Measurements from ENCODE around the gene GDF2. TPM values are rescaled to one million over a fixed set of nuclear protein-coding genes. Genes with fewer than 3 reads are reported as not detected.

The GDF2 gene
- total RNA-seq, 2 donors from 2014 or later = not detected

GRCh38 chr10:47278720-47279119 lies 43.5 kb upstream of the GDF2 start:
- no peaks in the 10 kb centered on the region for H3K4me1 ChIP-seq
- no peak for DNase-seq
- no peak overlapping the region for H3K9ac ChIP-seq (ENCODE audit: low read depth in 2 of 2, low read length in 2 of 2)
- H3K27me3 ChIP-seq = no peaks in the 10 kb centered on the region
- H3K27ac ChIP-seq = no peak overlapping the region
- no peak overlapping the region for H3K4me3 ChIP-seq
- TF ChIP-seq CTCF (IDR thresholded peaks at IDR 0.05) = no peak
- intact Hi-C loops (cut with DNase I) = no loop called here
- H3K9me3 ChIP-seq = no peaks in the 10 kb centered on the region
- no peaks in the 10 kb centered on the region for H3K36me3 ChIP-seq

GRCh38 chr10:47279276-47279675 lies 43.0 kb upstream of the GDF2 start:
- Histone ChIP-seq H3K27me3 (no peaks in the 10 kb centered on the region), H3K9ac (ENCODE audit: low read depth in 2 of 2, low read length in 2 of 2) (no peak overlapping the region), H3K36me3 (no peaks in the 10 kb centered on the region), H3K4me3 (no peak overlapping the region), H3K27ac (no peak overlapping the region), H3K4me1 (no peaks in the 10 kb centered on the region), H3K9me3 (no peaks in the 10 kb centered on the region)
- TF ChIP-seq CTCF (IDR thresholded peaks at IDR 0.05) = no peak
- no peak for DNase-seq
- intact Hi-C loops (cut with DNase I) = no loop called here

GRCh38 chr10:47282005-47282656 lies 40.1 kb upstream of the GDF2 start:
- no peak overlapping the region for H3K27ac ChIP-seq
- no peak for TF ChIP-seq CTCF (IDR thresholded peaks at IDR 0.05)
- no peaks in the 10 kb centered on the region for H3K4me1 ChIP-seq
- no peak overlapping the region for H3K9ac ChIP-seq (ENCODE audit: low read depth in 2 of 2, low read length in 2 of 2)
- no peak overlapping the region for H3K4me3 ChIP-seq
- no peaks in the 10 kb centered on the region for H3K36me3 ChIP-seq
- intact Hi-C loops (cut with DNase I) = no loop called here
- H3K27me3 ChIP-seq = no peaks in the 10 kb centered on the region
- H3K9me3 ChIP-seq = no peaks in the 10 kb centered on the region
- DNase-seq = peak; percentile 10

GRCh38 chr10:47282657-47283018 lies 39.6 kb upstream of the GDF2 start:
- no peaks in the 10 kb centered on the region for H3K9me3 ChIP-seq
- H3K9ac ChIP-seq (ENCODE audit: low read depth in 2 of 2, low read length in 2 of 2) = no peak overlapping the region
- no peaks in the 10 kb centered on the region for H3K27me3 ChIP-seq
- intact Hi-C loops (cut with DNase I) = no loop called here
- H3K36me3 ChIP-seq = no peaks in the 10 kb centered on the region
- no peaks in the 10 kb centered on the region for H3K4me1 ChIP-seq
- no peak overlapping the region for H3K4me3 ChIP-seq
- no peak overlapping the region for H3K27ac ChIP-seq
- DNase-seq = peak; percentile 8
- no peak for TF ChIP-seq CTCF (IDR thresholded peaks at IDR 0.05)

- H3K9ac ChIP-seq (ENCODE audit: low read depth in 2 of 2, low read length in 2 of 2) = no peak overlapping the region
- no peak overlapping the region for H3K4me3 ChIP-seq
- H3K27me3 ChIP-seq = no peaks in the 10 kb centered on the region
- intact Hi-C loops (cut with DNase I) = no loop called here
- peak; percentile 9 for DNase-seq
- H3K4me1 ChIP-seq = no peaks in the 10 kb centered on the region
- no peak for TF ChIP-seq CTCF (IDR thresholded peaks at IDR 0.05)
- H3K27ac ChIP-seq = no peak overlapping the region
- H3K9me3 ChIP-seq = no peaks in the 10 kb centered on the region
- H3K36me3 ChIP-seq = no peaks in the 10 kb centered on the region
These were observed 39.1 kb upstream of the GDF2 start for GRCh38 chr10:47283101-47283630.
